ENCODE measurements around the gene MPP7.

MPP7 gene

GRCh38 chr10:28304032-28304571, 1.2 kb upstream of the MPP7 start:
- DNase-seq: no peak

GRCh38 chr10:28302012-28302637, 739 bp downstream of the MPP7 start:
- DNase-seq: no peak

GRCh38 chr10:28300027-28300426, 2.8 kb downstream of the MPP7 start:
- DNase-seq: no peak

GRCh38 chr10:28298951-28299350, 3.9 kb downstream of the MPP7 start:
- no peak for DNase-seq

- DNase-seq: no peak
Measured at GRCh38 chr10:28296023-28296422, 6.8 kb downstream of the MPP7 start.

- no peak for DNase-seq
Measured at GRCh38 chr10:28295336-28295735, 7.5 kb downstream of the MPP7 start.

- no peak for DNase-seq
Measured at GRCh38 chr10:28294809-28295208, 8.1 kb downstream of the MPP7 start.

- DNase-seq: no peak
Measured at GRCh38 chr10:28294169-28294532, 8.7 kb downstream of the MPP7 start.

GRCh38 chr10:28293236-28294168, 9.4 kb downstream of the MPP7 start:
- DNase-seq: no peak

- DNase-seq: no peak
Measured at GRCh38 chr10:28291881-28292297, 11.0 kb downstream of the MPP7 start.

- DNase-seq: no peak
Measured at GRCh38 chr10:28285816-28286215, 17.0 kb downstream of the MPP7 start.

GRCh38 chr10:28284126-28284525, 18.7 kb downstream of the MPP7 start:
- DNase-seq: no peak

GRCh38 chr10:28283251-28283650, 19.6 kb downstream of the MPP7 start:
- no peak for DNase-seq

GRCh38 chr10:28282336-28282735, 20.5 kb downstream of the MPP7 start:
- no peak for DNase-seq

- no peak for DNase-seq
Measured at GRCh38 chr10:28281726-28282315, 21.0 kb downstream of the MPP7 start.

GRCh38 chr10:28280652-28281051, 22.2 kb downstream of the MPP7 start:
- DNase-seq: no peak

- DNase-seq: no peak
Measured at GRCh38 chr10:28279878-28280277, 23.0 kb downstream of the MPP7 start.

GRCh38 chr10:28278842-28279241, 24.0 kb downstream of the MPP7 start:
- no peak for DNase-seq

GRCh38 chr10:28276384-28276783, 26.5 kb downstream of the MPP7 start:
- no peak for DNase-seq

- DNase-seq: no peak
Measured at GRCh38 chr10:28274475-28274874, 28.4 kb downstream of the MPP7 start.

GRCh38 chr10:28273343-28273742, 29.5 kb downstream of the MPP7 start:
- no peak for DNase-seq

- no peak for DNase-seq
Measured at GRCh38 chr10:28269842-28270456, 32.9 kb downstream of the MPP7 start.

Measured in femur (tissue), 1 donor.